A673 (cell line): Measurements from ENCODE around the gene ARID5B. TPM values are rescaled to one million over a fixed set of nuclear protein-coding genes. Genes with fewer than 3 reads are reported as not detected.

Experiments used
- BruUV-seq: library from RNA; stranded (reverse); fragments of 400-500 nt; replicated peaks from 2 replicates; lab custom pipeline; 2021; lab: Mats Ljungman, UMichigan
- CTCF ChIA-PET: fragments of 300-600 bp; sonication (Branson Sonifier 250); formaldehyde crosslinking; loops from one replicate; lab custom pipeline; 2022; ENCODE audit warnings: antibody characterized with exemption; lab: Charles Lee
- POLR2A ChIA-PET: fragments of 300-600 bp; sonication (Branson Sonifier 250); formaldehyde crosslinking; loops from one replicate; lab custom pipeline; 2022; ENCODE audit warnings: antibody characterized with exemption; ENCODE audit not compliant: low non-redundant PET; lab: Charles Lee
- DNase-seq: peaks from one replicate; pipeline ENCODE4 v3.0.0-alpha.2; 2015; ENCODE audit warnings: low spot score
- H3K27ac ChIP-seq: fragments of 200-600 bp; sonication (generic); 2 replicates; pipeline ENCODE4 v1.5.1; 2016; ENCODE audit warnings: mixed run types, low read depth, mild to moderate bottlenecking, mixed read lengths, antibody characterized with exemption, low read length; ENCODE audit not compliant: poor library complexity, severe bottlenecking
- H3K27me3 ChIP-seq: fragments of 200-600 bp; sonication (generic); replicated peaks from 2 replicates; pipeline ENCODE4 v1.6.1; 2017; ENCODE audit warnings: mixed run types, low read depth, mild to moderate bottlenecking, mixed read lengths, antibody characterized with exemption, low read length; ENCODE audit not compliant: insufficient read depth, poor library complexity
- H3K36me3 ChIP-seq: fragments of 200-600 bp; sonication (generic); 2 replicates; pipeline ENCODE4 v1.6.1; 2016; ENCODE audit warnings: mixed run types, mild to moderate bottlenecking, mixed read lengths, antibody characterized with exemption, low read length; ENCODE audit not compliant: insufficient read depth, poor library complexity, severe bottlenecking
- H3K4me1 ChIP-seq: fragments of 200-600 bp; sonication (generic); 2 replicates; pipeline ENCODE4 v1.6.1; 2017; ENCODE audit warnings: mixed run types, mild to moderate bottlenecking, mixed read lengths, antibody characterized with exemption, low read length; ENCODE audit not compliant: insufficient read depth, poor library complexity, severe bottlenecking
- H3K4me3 ChIP-seq: fragments of 200-600 bp; sonication (generic); 2 replicates; pipeline ENCODE4 v1.5.1; 2016; ENCODE audit warnings: low read depth, mixed run types, mild to moderate bottlenecking, mixed read lengths, low read length; ENCODE audit not compliant: poor library complexity, severe bottlenecking
- H3K9me3 ChIP-seq: fragments of 200-600 bp; sonication (generic); 2 replicates; pipeline ENCODE4 v1.6.1; 2016; ENCODE audit warnings: mixed run types, low read depth, mild to moderate bottlenecking, mixed read lengths, antibody characterized with exemption, low read length; ENCODE audit not compliant: poor library complexity, severe bottlenecking
- CTCF ChIP-seq: fragments of 300-800, 200-600 bp; sonication (generic); conservative IDR thresholded peaks from 2 replicates; pipeline ENCODE4 v1.5.1; 2017; ENCODE audit warnings: low read depth, mild to moderate bottlenecking, antibody characterized with exemption, low read length, moderate library complexity, mixed read lengths
- EZH2 ChIP-seq: fragments of 200-600 bp; sonication (generic); IDR thresholded peaks from 2 replicates; pipeline ENCODE4 v1.6.1; 2017; ENCODE audit warnings: borderline replicate concordance, low read depth, mild to moderate bottlenecking, mixed read lengths, antibody characterized with exemption, low read length; ENCODE audit not compliant: poor library complexity, severe bottlenecking
- intact Hi-C: fragments of 100-400 bp; cut with micrococcal nuclease; formaldehyde crosslinking; loops from one replicate; pipeline ENCODE4 v1.10.0; 2022; ENCODE audit not compliant: unreplicated experiment
- total RNA-seq: library from RNA; stranded (reverse); gene quantifications from 2 replicates; pipeline ENCODE4 v1.2.3, GENCODE V29; 2021

ARID5B gene
- total RNA-seq, 1 experiment from 2014 or later = 29.0 TPM

GRCh38 chr10:62017491-62017870 lies 116.0 kb downstream of the ARID5B start:
- H3K4me1 ChIP-seq = peaks cover 57% of the 10 kb centered on the region
- CTCF ChIA-PET = no interaction called here

GRCh38 chr10:62018131-62018911 lies 116.8 kb downstream of the ARID5B start:
- peaks cover 57% of the 10 kb centered on the region for H3K4me1 ChIP-seq
- no peak for TF ChIP-seq CTCF
- DNase-seq = no peak
- BruUV-seq = no TSS peak
- no peaks in the 10 kb centered on the region for H3K9me3 ChIP-seq
- no peaks in the 10 kb centered on the region for H3K27me3 ChIP-seq
- peak overlapping the region; percentile 63 for H3K27ac ChIP-seq
- intact Hi-C loops = no loop called here
- no peaks in the 10 kb centered on the region for H3K36me3 ChIP-seq
- ChIA-PET POLR2A (interaction anchor here (0.6 kb wide), 1 partner anchor 1282 kb away, joined by 3 read pairs; no protein-coding TSS in a partner anchor), CTCF (interaction anchor here (0.7 kb wide), 1 partner anchor 70 kb away, joined by 4 read pairs; no protein-coding TSS in a partner anchor)
- H3K4me3 ChIP-seq = no peak overlapping the region

More at GRCh38 chr10:62017491-62017870, 116.0 kb downstream of the ARID5B start:
- no peak for DNase-seq
- BruUV-seq = no TSS peak
- H3K36me3 ChIP-seq = peaks cover 1% of the 10 kb centered on the region
- H3K27ac ChIP-seq = no peak overlapping the region
- H3K4me3 ChIP-seq = no peak overlapping the region
- POLR2A ChIA-PET = no interaction called here
- TF ChIP-seq EZH2 = no peak
- no peak for TF ChIP-seq CTCF
- no peaks in the 10 kb centered on the region for H3K27me3 ChIP-seq
- intact Hi-C loops = no loop called here
- no peaks in the 10 kb centered on the region for H3K9me3 ChIP-seq

- Histone ChIP-seq H3K27ac (peak overlapping the region; percentile 63), H3K9me3 (no peaks in the 10 kb centered on the region), H3K36me3 (no peaks in the 10 kb centered on the region), H3K4me3 (no peak overlapping the region), H3K27me3 (no peaks in the 10 kb centered on the region), H3K4me1 (peaks cover 57% of the 10 kb centered on the region)
- intact Hi-C loops = no loop called here
- DNase-seq = peak; percentile 40
- ChIA-PET POLR2A (interaction anchor here (0.6 kb wide), 1 partner anchor 1282 kb away, joined by 3 read pairs; no protein-coding TSS in a partner anchor), CTCF (no interaction called here)
- no TSS peak for BruUV-seq
- TF ChIP-seq CTCF (no peak), EZH2 (no peak)
Measured at GRCh38 chr10:62019013-62019684, 117.7 kb downstream of the ARID5B start.
